ENCODE data around the gene SRM.

DNA sequence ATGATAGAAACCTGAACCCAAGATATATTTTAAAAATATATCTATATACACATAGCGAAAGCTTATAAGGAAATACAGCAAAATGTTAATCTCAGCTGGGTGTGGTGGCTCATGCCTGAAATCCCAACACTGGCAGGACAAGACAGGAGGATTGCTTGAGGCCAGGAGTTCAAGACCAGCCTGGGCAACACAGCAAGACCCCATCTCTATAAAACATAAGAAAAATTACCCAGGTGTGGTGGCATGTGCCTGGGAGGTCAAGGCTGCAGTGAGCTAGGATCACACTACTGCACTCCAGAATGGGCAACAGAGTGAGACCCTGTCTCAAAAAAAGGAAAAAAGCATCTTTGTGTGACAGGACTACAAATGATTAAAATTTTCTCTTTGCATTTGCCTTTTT is 6.0 kb upstream of the SRM start:
- TF ChIP-seq, protein P1, sequence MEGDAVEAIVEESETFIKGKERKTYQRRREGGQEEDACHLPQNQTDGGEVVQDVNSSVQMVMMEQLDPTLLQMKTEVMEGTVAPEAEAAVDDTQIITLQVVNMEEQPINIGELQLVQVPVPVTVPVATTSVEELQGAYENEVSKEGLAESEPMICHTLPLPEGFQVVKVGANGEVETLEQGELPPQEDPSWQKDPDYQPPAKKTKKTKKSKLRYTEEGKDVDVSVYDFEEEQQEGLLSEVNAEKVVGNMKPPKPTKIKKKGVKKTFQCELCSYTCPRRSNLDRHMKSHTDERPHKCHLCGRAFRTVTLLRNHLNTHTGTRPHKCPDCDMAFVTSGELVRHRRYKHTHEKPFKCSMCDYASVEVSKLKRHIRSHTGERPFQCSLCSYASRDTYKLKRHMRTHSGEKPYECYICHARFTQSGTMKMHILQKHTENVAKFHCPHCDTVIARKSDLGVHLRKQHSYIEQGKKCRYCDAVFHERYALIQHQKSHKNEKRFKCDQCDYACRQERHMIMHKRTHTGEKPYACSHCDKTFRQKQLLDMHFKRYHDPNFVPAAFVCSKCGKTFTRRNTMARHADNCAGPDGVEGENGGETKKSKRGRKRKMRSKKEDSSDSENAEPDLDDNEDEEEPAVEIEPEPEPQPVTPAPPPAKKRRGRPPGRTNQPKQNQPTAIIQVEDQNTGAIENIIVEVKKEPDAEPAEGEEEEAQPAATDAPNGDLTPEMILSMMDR (IDR thresholded peaks at IDR 0.05; ENCODE audit: low read length), result no peak
- TF ChIP-seq EZH2 (IDR thresholded peaks at IDR 0.05; ENCODE audit: borderline replicate concordance, low read length), result no peak
